ENCODE results near the gene CHN1. TPM values are rescaled to one million over a fixed set of nuclear protein-coding genes. Genes with fewer than 3 reads are reported as not detected.

The CHN1 gene
- total and polyA plus RNA-seq, 2 of the 8 experiments (the other 6 are each of a cell fraction or from before 2014, with no cell fraction given) = 54.0 to 65.7 TPM

DNA sequence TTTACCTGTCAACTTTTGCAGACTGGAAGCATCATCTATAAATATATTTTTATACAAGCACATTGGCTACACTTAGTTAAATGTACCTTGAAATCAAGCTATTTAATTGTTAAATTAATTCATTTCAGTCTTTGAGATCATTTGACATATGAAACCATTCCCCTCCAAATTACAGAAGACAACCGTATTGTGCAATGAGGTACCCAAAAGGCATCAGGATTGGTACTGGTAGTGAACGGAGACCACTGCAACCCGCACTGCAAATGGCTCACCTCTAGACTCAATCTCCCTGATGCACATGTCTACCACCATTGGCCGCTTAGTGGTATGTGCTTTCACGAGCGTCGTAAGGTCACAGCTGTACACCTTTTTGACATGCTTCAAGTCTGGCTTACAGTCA, 193.1 kb downstream of the CHN1 start:
- Histone ChIP-seq H2AFZ (ENCODE audit: low read length) (no peak overlapping the region), H3K56ac (replicated peaks; ENCODE audit: insufficient read length, low read depth, low read length) (no peak overlapping the region), H3K4me3 (ENCODE audit: extremely low read depth in 1 of 4, insufficient read depth in 2 of 4, low read depth in 3 of 4, low read length in 4 of 4) (no peak overlapping the region), H2BK5ac (ENCODE audit: low read depth, low read length) (no peak overlapping the region), H2BK15ac (ENCODE audit: low read length) (no peak overlapping the region), H3K14ac (ENCODE audit: insufficient read length) (no peak overlapping the region), H2BK12ac (ENCODE audit: low read depth, low read length) (no peak overlapping the region), H3K27ac (ENCODE audit: low read depth, low read length) (no peak overlapping the region), H3K79me1 (ENCODE audit: low read depth, low read length) (no peaks in the 10 kb centered on the region), H3K36me3 (ENCODE audit: control insufficient read depth in 2 of 4, insufficient read depth in 4 of 4, low read length in 3 of 4) (peaks cover 0 to 39% (median 12%) of the 10 kb centered on the region in 4 experiments; a peak in 4 of 8 replicates), H3K23ac (ENCODE audit: insufficient read length) (no peak overlapping the region), H4K8ac (ENCODE audit: extremely low read depth, insufficient read depth, low read length) (no peak overlapping the region), H3K4me1 (replicated peaks in 1 of 4; ENCODE audit: control insufficient read depth in 3 of 4, insufficient read depth in 4 of 4, low read length in 3 of 4) (peaks cover 0 to 3% (median 0%) of the 10 kb centered on the region in 4 experiments; a peak in 2 of 7 replicates), H4K20me1 (replicated peaks in 1 of 2; ENCODE audit: control insufficient read depth in 1 of 2, insufficient read depth in 2 of 2, low read length in 2 of 2) (no peaks in the 10 kb centered on the region), H3K9ac (replicated peaks in 1 of 4; ENCODE audit: extremely low read depth in 1 of 4, low read depth in 3 of 4, low read length in 3 of 4) (no peak overlapping the region), H4K5ac (ENCODE audit: insufficient read length, low read depth, low read length) (no peak overlapping the region), H3K9me3 (ENCODE audit: insufficient read depth in 2 of 2, low read depth in 1 of 2, low read length in 1 of 2) (no peaks in the 10 kb centered on the region), H3K23me2 (ENCODE audit: low read depth, low read length) (no peaks in the 10 kb centered on the region; the same call in 1 of the 2 replicates), H2BK120ac (replicated peaks; ENCODE audit: low read depth, low read length) (no peak overlapping the region), H3K79me2 (ENCODE audit: control insufficient read depth in 1 of 2, insufficient read depth in 2 of 2, low read length in 2 of 2) (no peaks in the 10 kb centered on the region), H3K18ac (ENCODE audit: extremely low read depth, low read length) (no peak overlapping the region), H2AK5ac (ENCODE audit: low read depth, low read length) (no peak overlapping the region), H3K27me3 (replicated peaks in 1 of 4; ENCODE audit: control insufficient read depth in 3 of 4, extremely low read depth in 1 of 4, insufficient read depth in 3 of 4, low read length in 3 of 4) (no peaks in the 10 kb centered on the region), H4K91ac (replicated peaks; ENCODE audit: insufficient read length, low read length) (no peak overlapping the region), H2BK20ac (ENCODE audit: low read length) (no peak overlapping the region), H3K4ac (replicated peaks; ENCODE audit: insufficient read length, low read depth, low read length) (no peak overlapping the region), H3K4me2 (ENCODE audit: insufficient read depth in 1 of 2, low read depth in 2 of 2, low read length in 2 of 2) (no peak overlapping the region)
- FAIRE-seq (no peak), DNase-seq (ENCODE audit: low read depth in 1 of 2, low spot score in 2 of 2) (no peak)
- ChIA-PET CTCF (ENCODE audit: partially characterized antibody) (interaction anchor here (1.0 to 2.8 kb wide), 4 partner anchors 8 to 115 kb away, joined by 3 to 12 read pairs (median 4); no protein-coding TSS in a partner anchor), POLR2A (ENCODE audit: partially characterized antibody) (no interaction called here)
- TF ChIP-seq BCL11A (IDR thresholded peaks at IDR 0.05; ENCODE audit: low read depth in 2 of 2, low read length in 2 of 2) (no peak), SIX5 (IDR thresholded peaks at IDR 0.05; ENCODE audit: low read depth, low read length) (no peak), EZH2 (IDR thresholded peaks at IDR 0.05; ENCODE audit: low read depth, low read length, severe bottlenecking) (no peak), KDM5A (IDR thresholded peaks at IDR 0.05; ENCODE audit: low read length) (no peak), JUND (IDR thresholded peaks at IDR 0.05; ENCODE audit: low read length) (no peak), NRF1 (IDR thresholded peaks at IDR 0.05; ENCODE audit: low read depth, low read length) (no peak), TCF12 (IDR thresholded peaks at IDR 0.05; ENCODE audit: low read depth, low read length) (no peak), HDAC6 (IDR thresholded peaks at IDR 0.05; ENCODE audit: low read depth, low read length) (no peak), CTBP2 (IDR thresholded peaks at IDR 0.05; ENCODE audit: borderline replicate concordance, insufficient read depth, insufficient read length, low read length) (no peak), SP2 (IDR thresholded peaks at IDR 0.05; ENCODE audit: low read length) (no peak), RAD21 (IDR thresholded peaks at IDR 0.05 in 1 of 2, conservative IDR thresholded peaks at IDR 0.05 in 1 of 2; ENCODE audit: low read depth in 2 of 2, low read length in 2 of 2) (no peak)
- TF ChIP-seq, protein P1, sequence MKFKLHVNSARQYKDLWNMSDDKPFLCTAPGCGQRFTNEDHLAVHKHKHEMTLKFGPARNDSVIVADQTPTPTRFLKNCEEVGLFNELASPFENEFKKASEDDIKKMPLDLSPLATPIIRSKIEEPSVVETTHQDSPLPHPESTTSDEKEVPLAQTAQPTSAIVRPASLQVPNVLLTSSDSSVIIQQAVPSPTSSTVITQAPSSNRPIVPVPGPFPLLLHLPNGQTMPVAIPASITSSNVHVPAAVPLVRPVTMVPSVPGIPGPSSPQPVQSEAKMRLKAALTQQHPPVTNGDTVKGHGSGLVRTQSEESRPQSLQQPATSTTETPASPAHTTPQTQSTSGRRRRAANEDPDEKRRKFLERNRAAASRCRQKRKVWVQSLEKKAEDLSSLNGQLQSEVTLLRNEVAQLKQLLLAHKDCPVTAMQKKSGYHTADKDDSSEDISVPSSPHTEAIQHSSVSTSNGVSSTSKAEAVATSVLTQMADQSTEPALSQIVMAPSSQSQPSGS (IDR thresholded peaks at IDR 0.05; ENCODE audit: low read length) = no peak
- WGBS, 2 experiments (ENCODE audit: extremely low coverage in 1 of 2, insufficient coverage in 1 of 2, insufficient read length in 1 of 2, insufficient replicate concordance in 2 of 2, low coverage in 1 of 2, low lambda C conversion rate in 2 of 2, missing lambda C conversion rate in 1 of 2) = 95% methylated on average over 7 of the region's 7 CpGs; no CpG with 5 or more reads in 1 of the 2 experiments

Data from H1 (cell line).